Loucy (cell line): ENCODE data around the gene TIFAB.

ENCODE experiments used
- H2AFZ ChIP-seq: fragments of 200-600 bp; sonication (generic); 2 replicates; pipeline ENCODE4 v1.6.0; 2016; ENCODE audit warnings: antibody characterized with exemption, mild to moderate bottlenecking, low read length, moderate library complexity
- H3F3A ChIP-seq: fragments of 200-600 bp; 2 replicates; pipeline ENCODE4 v1.6.0; 2016; ENCODE audit warnings: antibody characterized with exemption, low read depth, mild to moderate bottlenecking
- H3K27me3 ChIP-seq: fragments of 200-600 bp; sonication (generic); 2 replicates; pipeline ENCODE4 v1.6.1; 2014; ENCODE audit warnings: low read length, mild to moderate bottlenecking; ENCODE audit not compliant: insufficient read depth, poor library complexity, severe bottlenecking
- H3K36me3 ChIP-seq: fragments of 200-600 bp; sonication (generic); 2 replicates; pipeline ENCODE4 v1.6.1; 2016; ENCODE audit warnings: low read length; ENCODE audit not compliant: insufficient read depth
- H3K4me1 ChIP-seq: fragments of 200-600 bp; sonication (generic); 2 replicates; pipeline ENCODE4 v1.5.1; 2014; ENCODE audit warnings: low read length, mild to moderate bottlenecking; ENCODE audit not compliant: insufficient read depth, poor library complexity, severe bottlenecking
- H3K4me2 ChIP-seq: fragments of 200-600 bp; sonication (generic); 2 replicates; pipeline ENCODE4 v1.6.0; 2014; ENCODE audit warnings: antibody characterized with exemption, low read length, low read depth, mild to moderate bottlenecking; ENCODE audit not compliant: poor library complexity, severe bottlenecking
- H3K4me3 ChIP-seq: fragments of 200-600 bp; sonication (generic); 2 replicates; pipeline ENCODE4 v1.5.1; 2014; ENCODE audit warnings: low read length, mild to moderate bottlenecking, mixed read lengths; ENCODE audit not compliant: poor library complexity, severe bottlenecking
- H3K79me2 ChIP-seq: fragments of 200-600 bp; sonication (generic); 2 replicates; pipeline ENCODE4 v1.6.1; 2014; ENCODE audit warnings: low read length; ENCODE audit not compliant: insufficient read depth
- H3K9ac ChIP-seq: fragments of 200-600 bp; sonication (generic); 2 replicates; pipeline ENCODE4 v1.6.0; 2014; ENCODE audit warnings: mild to moderate bottlenecking, low read depth, low read length, moderate library complexity; ENCODE audit not compliant: poor library complexity, severe bottlenecking
- H3K9me2 ChIP-seq: fragments of 200-600 bp; sonication (generic); replicated peaks from 2 replicates; pipeline ENCODE4 v1.6.1; 2016; ENCODE audit warnings: low read depth, low read length, mixed read lengths
- H3K9me3 ChIP-seq: fragments of 200-600 bp; sonication (generic); 2 replicates; pipeline ENCODE4 v1.6.1; 2014; ENCODE audit warnings: mild to moderate bottlenecking, antibody characterized with exemption, low read length, low read depth; ENCODE audit not compliant: insufficient read depth
- H4K20me1 ChIP-seq: fragments of 200-600 bp; sonication (generic); 2 replicates; pipeline ENCODE4 v1.6.0; 2014; ENCODE audit warnings: antibody characterized with exemption, low read length, mild to moderate bottlenecking; ENCODE audit not compliant: insufficient read depth, poor library complexity, severe bottlenecking
- EZH2phosphoT487 ChIP-seq: fragments of 200-600 bp; IDR thresholded peaks from 2 replicates; pipeline ENCODE4 v1.6.1; 2018; ENCODE audit warnings: antibody characterized with exemption, mild to moderate bottlenecking, moderate library complexity, borderline replicate concordance
- TF ChIP-seq, protein P1 (sequence below): fragments of 200-600 bp; sonication (generic); conservative IDR thresholded peaks from 2 replicates; pipeline ENCODE4 v1.5.1; 2014; ENCODE audit warnings: mild to moderate bottlenecking, antibody characterized with exemption, low read length

Gene TIFAB

DNA sequence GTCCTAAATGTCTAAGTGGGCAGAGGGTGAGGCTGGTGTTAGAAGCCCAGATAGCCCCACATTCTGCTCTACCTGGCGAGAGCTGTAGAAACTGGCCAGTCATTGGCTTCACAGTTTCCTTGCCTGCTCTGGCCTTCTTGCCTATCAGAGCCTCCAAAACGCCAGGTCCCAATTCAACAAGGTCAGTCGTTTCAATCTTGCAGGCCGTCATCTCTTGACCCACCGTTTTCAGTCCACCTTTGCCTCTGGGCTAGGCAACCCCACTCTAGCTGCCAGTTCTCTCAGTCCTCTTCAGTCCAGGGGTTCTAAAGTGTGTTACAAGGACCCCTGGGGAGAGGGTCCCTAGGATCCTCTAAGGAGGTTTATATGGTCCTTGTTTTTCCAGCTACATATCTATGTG, 20.0 kb upstream of the TIFAB start:
- Histone ChIP-seq H3K9me2 (no peaks in the 10 kb centered on the region), H3K79me2 (no peaks in the 10 kb centered on the region), H3K4me2 (no peak overlapping the region), H3K36me3 (no peaks in the 10 kb centered on the region), H3K4me1 (no peaks in the 10 kb centered on the region), H3K4me3 (no peak overlapping the region), H3K9ac (no peak overlapping the region), H2AFZ (no peak overlapping the region), H3K9me3 (no peaks in the 10 kb centered on the region), H3K27me3 (no peaks in the 10 kb centered on the region), H3F3A (no peaks in the 10 kb centered on the region), H4K20me1 (no peaks in the 10 kb centered on the region)
- TF ChIP-seq, protein P1, sequence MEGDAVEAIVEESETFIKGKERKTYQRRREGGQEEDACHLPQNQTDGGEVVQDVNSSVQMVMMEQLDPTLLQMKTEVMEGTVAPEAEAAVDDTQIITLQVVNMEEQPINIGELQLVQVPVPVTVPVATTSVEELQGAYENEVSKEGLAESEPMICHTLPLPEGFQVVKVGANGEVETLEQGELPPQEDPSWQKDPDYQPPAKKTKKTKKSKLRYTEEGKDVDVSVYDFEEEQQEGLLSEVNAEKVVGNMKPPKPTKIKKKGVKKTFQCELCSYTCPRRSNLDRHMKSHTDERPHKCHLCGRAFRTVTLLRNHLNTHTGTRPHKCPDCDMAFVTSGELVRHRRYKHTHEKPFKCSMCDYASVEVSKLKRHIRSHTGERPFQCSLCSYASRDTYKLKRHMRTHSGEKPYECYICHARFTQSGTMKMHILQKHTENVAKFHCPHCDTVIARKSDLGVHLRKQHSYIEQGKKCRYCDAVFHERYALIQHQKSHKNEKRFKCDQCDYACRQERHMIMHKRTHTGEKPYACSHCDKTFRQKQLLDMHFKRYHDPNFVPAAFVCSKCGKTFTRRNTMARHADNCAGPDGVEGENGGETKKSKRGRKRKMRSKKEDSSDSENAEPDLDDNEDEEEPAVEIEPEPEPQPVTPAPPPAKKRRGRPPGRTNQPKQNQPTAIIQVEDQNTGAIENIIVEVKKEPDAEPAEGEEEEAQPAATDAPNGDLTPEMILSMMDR: no peak
- TF ChIP-seq EZH2phosphoT487: no peak

DNA sequence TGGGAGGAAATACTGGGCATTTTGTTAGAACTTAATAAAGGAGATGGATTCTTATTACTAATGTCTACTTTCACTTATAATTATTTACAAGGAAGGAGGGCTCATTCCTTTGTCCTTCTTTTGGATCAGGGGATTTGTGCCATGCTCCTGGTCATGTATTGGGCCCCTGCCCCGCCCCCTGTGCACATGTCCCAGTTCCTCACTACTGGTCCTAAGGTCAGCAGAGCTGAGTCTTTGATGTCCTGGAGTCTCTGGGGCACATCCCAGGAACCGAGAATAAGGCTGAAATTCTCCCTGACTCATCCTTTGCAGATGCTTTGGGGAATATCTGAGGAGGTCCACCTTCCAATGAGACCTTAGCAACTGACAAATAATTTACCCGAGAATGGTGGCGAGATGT, 19.6 kb upstream of the TIFAB start:
- no peaks in the 10 kb centered on the region for H3K4me1 ChIP-seq
- TF ChIP-seq EZH2phosphoT487: no peak
- TF ChIP-seq, protein P1: no peak
- no peak overlapping the region for H3K4me3 ChIP-seq
- no peaks in the 10 kb centered on the region for H3K27me3 ChIP-seq
- no peaks in the 10 kb centered on the region for H3K9me3 ChIP-seq
- H3F3A ChIP-seq: no peaks in the 10 kb centered on the region
- no peak overlapping the region for H3K9ac ChIP-seq
- H4K20me1 ChIP-seq: no peaks in the 10 kb centered on the region
- H3K36me3 ChIP-seq: no peaks in the 10 kb centered on the region
- no peaks in the 10 kb centered on the region for H3K9me2 ChIP-seq
- no peaks in the 10 kb centered on the region for H3K79me2 ChIP-seq
- H3K4me2 ChIP-seq: no peak overlapping the region
- no peak overlapping the region for H2AFZ ChIP-seq

DNA sequence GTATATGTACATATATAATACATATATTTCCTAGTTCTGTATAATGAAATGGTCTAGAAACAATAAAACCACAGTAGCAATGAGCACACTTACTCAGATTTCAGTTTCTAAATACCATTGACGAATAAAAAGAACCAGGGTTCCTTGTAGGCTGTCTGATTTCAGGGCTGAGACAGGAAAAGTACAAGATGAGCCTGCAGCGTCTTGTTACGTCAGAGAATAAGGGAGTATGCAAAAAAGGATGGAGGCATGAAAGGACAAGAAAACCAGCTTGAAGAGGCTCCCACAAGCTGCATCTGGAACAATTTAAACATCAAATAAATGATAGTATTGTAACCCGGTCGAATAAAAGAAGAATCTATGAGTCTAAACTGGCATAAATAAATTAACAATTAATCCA, 17.8 kb upstream of the TIFAB start:
- no peak overlapping the region for H3K4me3 ChIP-seq
- H3K9ac ChIP-seq: no peak overlapping the region
- H3K9me2 ChIP-seq: no peaks in the 10 kb centered on the region
- H3K4me2 ChIP-seq: no peak overlapping the region
- no peaks in the 10 kb centered on the region for H3F3A ChIP-seq
- no peaks in the 10 kb centered on the region for H4K20me1 ChIP-seq
- no peaks in the 10 kb centered on the region for H3K9me3 ChIP-seq
- no peaks in the 10 kb centered on the region for H3K4me1 ChIP-seq
- H2AFZ ChIP-seq: no peak overlapping the region
- TF ChIP-seq, protein P1: no peak
- TF ChIP-seq EZH2phosphoT487: no peak
- H3K27me3 ChIP-seq: no peaks in the 10 kb centered on the region
- H3K79me2 ChIP-seq: no peaks in the 10 kb centered on the region
- no peaks in the 10 kb centered on the region for H3K36me3 ChIP-seq
